HepG2 (cell line): ENCODE results near the gene CPPED1. TPM values are rescaled to one million over a fixed set of nuclear protein-coding genes. Genes with fewer than 3 reads are reported as not detected.

Source experiments
- CBX5 ChIP-seq: sonication (generic); formaldehyde crosslinking; IDR thresholded peaks from 2 replicates; pipeline ENCODE4 v1.4.0; 2020; ENCODE audit warnings: missing genetic modification reagents, borderline replicate concordance
- FOXP4 ChIP-seq: sonication (generic); formaldehyde crosslinking; IDR thresholded peaks from 2 replicates; pipeline ENCODE4 v1.4.0; 2020; ENCODE audit warnings: missing genetic modification reagents
- LCORL ChIP-seq, 2 experiments: fragments of 450-650 bp in 1 of 2; sonication (generic) in 1 of 2; formaldehyde crosslinking in 1 of 2; IDR thresholded peaks; 2 replicates each; pipeline versions ENCODE4 v1.5.0 to v1.6.1; 2017 to 2020; ENCODE audit warnings: antibody characterized with exemption in 1 of 2, missing genetic modification reagents in 1 of 2
- LRRFIP1 ChIP-seq: sonication (generic); formaldehyde crosslinking; conservative IDR thresholded peaks from 2 replicates; pipeline ENCODE4 v1.4.0; 2020; ENCODE audit warnings: missing genetic modification reagents
- MAX ChIP-seq: IDR thresholded peaks from 2 replicates; pipeline ENCODE4 v1.6.1; 2012; ENCODE audit warnings: inconsistent platforms
- MEF2D ChIP-seq: sonication (generic); formaldehyde crosslinking; IDR thresholded peaks from 2 replicates; pipeline ENCODE4 v1.5.1; 2020; ENCODE audit warnings: mild to moderate bottlenecking, missing genetic modification reagents
- MIER3 ChIP-seq: IDR thresholded peaks from 2 replicates; pipeline ENCODE4 v1.6.1; 2016; ENCODE audit warnings: missing compliant biosample characterization, borderline replicate concordance
- NCOA2 ChIP-seq: sonication (generic); formaldehyde crosslinking; IDR thresholded peaks from 2 replicates; pipeline ENCODE4 v1.8.0; 2022; ENCODE audit warnings: inconsistent platforms
- RARG ChIP-seq: sonication (generic); formaldehyde crosslinking; IDR thresholded peaks from 2 replicates; pipeline ENCODE4 v1.4.0; 2020; ENCODE audit warnings: low read depth, mild to moderate bottlenecking, missing genetic modification reagents
- TFE3 ChIP-seq: IDR thresholded peaks from 2 replicates; pipeline ENCODE4 v1.6.1; 2016
- ZNF33A ChIP-seq: sonication (generic); formaldehyde crosslinking; IDR thresholded peaks from 2 replicates; pipeline ENCODE4 v1.5.1; 2020; ENCODE audit warnings: missing genetic modification reagents, mild to moderate bottlenecking, moderate library complexity, borderline replicate concordance
- ZNF383 ChIP-seq: sonication (generic); formaldehyde crosslinking; IDR thresholded peaks from 2 replicates; pipeline ENCODE4 v1.4.0; 2020; ENCODE audit warnings: missing genetic modification reagents, mild to moderate bottlenecking, borderline replicate concordance
- ZNF609 ChIP-seq: sonication (generic); formaldehyde crosslinking; IDR thresholded peaks from 2 replicates; pipeline ENCODE4 v1.4.0; 2020; ENCODE audit warnings: mild to moderate bottlenecking, missing genetic modification reagents, borderline replicate concordance
- ZNF703 ChIP-seq: sonication (generic); formaldehyde crosslinking; IDR thresholded peaks from 2 replicates; pipeline ENCODE4 v1.5.1; 2020; ENCODE audit warnings: missing genetic modification reagents, mild to moderate bottlenecking, moderate library complexity, borderline replicate concordance
- polyA plus RNA-seq, 8 experiments: library from polyadenylated mRNA; depleted of rRNA in 3 of 8; stranded (reverse) in 7 of 8; unstranded in 1 of 8; fragments of >200 nt; fragmentation: Illumina TruSeq in 4 of 8; extraction: Trizol in 4 of 8; gene quantifications; 2 replicates each; pipeline versions ENCODE4 v1.2.1 to v1.2.3, GENCODE V29; 2011 to 2016; ENCODE audit warnings: low read depth in 4 of 8, missing spikeins in 1 of 8, mixed read lengths in 1 of 8; ENCODE audit not compliant: insufficient read depth in 1 of 8
- total RNA-seq, 5 experiments: library from RNA; depleted of rRNA; stranded (reverse); fragments of >200 nt; fragmentation: Illumina TruSeq; extraction: Trizol; gene quantifications; 2 replicates each; pipeline ENCODE4 v1.2.3, GENCODE V29; 2016; ENCODE audit warnings: low read depth in 1 of 5

Gene CPPED1
- total and polyA plus RNA-seq, 2 of the 13 experiments (the other 11 are each of a cell fraction or from before 2014, with no cell fraction given): 66.6 to 71.3 TPM

- TF ChIP-seq TFE3 (CRISPR knock-in tag) (peak; percentile 90), RARG (no peak), LRRFIP1 (CRISPR knock-in tag) (peak; percentile 89; the same call in 1 of the 2 replicates), ZNF609 (CRISPR knock-in tag) (no peak), MIER3 (CRISPR knock-in tag) (peak; percentile 59; the same call in 1 of the 2 replicates), ZNF33A (no peak), MEF2D (CRISPR knock-in tag) (peak; percentile 85), ZNF703 (CRISPR knock-in tag) (no peak), ZNF383 (no peak), NCOA2 (CRISPR knock-in tag) (peak; percentile 71), FOXP4 (CRISPR knock-in tag) (peak; percentile 63; the same call in 1 of the 2 replicates), MAX (no peak), CBX5 (CRISPR knock-in tag) (peak; percentile 80; the same call in 1 of the 2 replicates), LCORL (IDR thresholded peaks at IDR 0.05) (no peak), LCORL (CRISPR knock-in tag; IDR thresholded peaks at IDR 0.05) (0 out of 2 replicates have a peak, but pooled peaks have one; percentile 27)
These were observed 142.0 kb downstream of the CPPED1 start (continued) for GRCh38 chr16:12661656-12662172.
